HG03108 (cell line): ENCODE data around the gene STXBP5.
"Not testable (repeated sequence)": the region's sequence is repeated elsewhere in the genome, so short reads cannot be mapped to it uniquely, and the experiment has no call there.

Source experiments
- ATAC-seq: cut with Tn5 transposase; IDR thresholded peaks from one replicate; pipeline ENCODE4 v1.9.1; 2021; ENCODE audit warnings: moderate library complexity; ENCODE audit not compliant: unreplicated experiment

The STXBP5 gene

GRCh38 chr6:147366290-147366689 is 162.1 kb downstream of the STXBP5 start:
- ATAC-seq, result no peak

- no peak for ATAC-seq
Measured at GRCh38 chr6:147371325-147371724, 167.1 kb downstream of the STXBP5 start.

GRCh38 chr6:147372806-147373205 is 168.6 kb downstream of the STXBP5 start:
- no peak for ATAC-seq

- no peak for ATAC-seq
Measured at GRCh38 chr6:147378819-147379218, 174.6 kb downstream of the STXBP5 start.

DNA sequence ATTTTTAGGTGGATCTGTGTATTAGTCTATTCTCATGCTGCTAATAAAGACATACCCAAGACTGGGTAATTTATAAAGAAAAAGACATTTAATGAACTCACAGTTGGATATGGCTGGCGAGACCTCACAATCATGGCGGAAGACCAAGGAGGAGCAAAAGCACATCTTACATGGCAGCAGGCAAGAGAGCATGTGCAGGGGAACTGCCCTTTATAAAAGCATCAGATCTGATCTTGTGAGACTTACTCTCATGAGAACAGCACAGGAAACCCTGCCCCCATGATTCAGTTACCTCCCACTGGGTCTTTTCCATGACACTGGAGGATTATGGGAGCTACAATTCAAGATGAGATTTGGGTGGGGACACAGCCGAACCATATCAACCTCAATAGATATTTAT is 176.6 kb downstream of the STXBP5 start:
- ATAC-seq, result not testable (repeated sequence)

GRCh38 chr6:147381712-147382111 is 177.5 kb downstream of the STXBP5 start:
- ATAC-seq, result no peak

- no peak for ATAC-seq
Measured at GRCh38 chr6:147382945-147383554, 178.8 kb downstream of the STXBP5 start.

DNA sequence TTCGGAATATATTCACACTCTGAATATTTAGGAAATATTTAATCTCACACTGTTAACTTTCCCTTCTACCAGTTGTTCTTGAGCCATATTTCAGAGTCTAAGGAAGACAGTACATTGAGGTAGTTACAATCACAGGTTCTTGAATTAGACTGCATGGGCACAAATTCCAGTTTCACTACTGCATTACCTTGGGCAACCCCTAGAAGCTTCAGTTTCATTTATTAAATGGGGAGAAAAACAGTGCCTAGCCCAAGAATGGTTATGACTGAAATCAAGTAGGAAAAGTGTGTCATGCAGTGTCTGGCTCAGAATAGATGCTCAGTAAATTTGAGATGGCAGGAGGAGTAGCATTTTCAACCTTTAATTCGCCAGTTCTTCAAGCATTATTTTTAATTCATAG is 179.8 kb downstream of the STXBP5 start:
- ATAC-seq, result peak; percentile 42

DNA sequence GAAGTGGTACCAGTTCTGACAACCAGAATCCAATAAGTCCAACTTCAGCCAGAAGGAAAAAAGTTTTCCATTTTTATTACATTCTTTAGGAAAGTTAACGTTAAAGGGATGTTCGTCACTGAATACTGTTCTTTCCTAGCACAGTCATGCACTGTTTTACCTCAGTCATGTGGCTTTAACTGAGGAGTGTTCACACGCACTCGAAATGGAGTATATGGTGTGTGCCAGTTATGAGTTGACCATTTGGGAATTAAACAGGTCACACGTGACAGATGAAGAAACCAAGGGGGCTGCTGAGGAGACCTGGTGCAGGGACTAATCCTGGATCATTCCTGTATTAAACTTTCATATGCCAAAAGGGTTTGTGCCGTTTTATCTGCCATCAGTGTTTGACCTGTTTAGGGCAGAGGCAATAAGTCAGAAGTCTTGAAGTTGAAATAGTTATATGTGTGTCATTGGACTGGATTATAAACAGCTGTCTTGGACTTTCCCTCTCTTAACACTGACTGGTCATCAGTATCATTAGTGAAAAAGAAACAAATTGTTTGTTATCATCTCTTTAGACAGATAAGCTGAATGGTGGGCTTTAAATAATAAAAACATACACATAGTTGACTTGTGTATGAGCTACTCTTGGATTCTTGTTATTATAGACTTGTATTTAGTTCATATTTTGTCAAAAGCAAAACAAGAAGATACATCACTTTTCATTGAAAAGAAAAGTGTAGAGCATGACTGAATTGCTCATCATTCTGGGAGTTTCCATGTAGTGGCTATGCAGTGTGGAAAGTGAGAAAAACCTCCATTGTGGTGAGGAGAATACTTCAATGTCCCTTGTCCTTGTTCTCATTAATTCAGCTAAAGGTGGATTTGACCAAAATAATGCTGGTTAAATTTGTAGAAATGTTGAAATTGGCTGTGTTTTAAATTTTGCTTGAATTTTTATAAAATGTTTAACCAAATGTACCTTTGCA is 180.8 kb downstream of the STXBP5 start:
- no peak for ATAC-seq

- no peak for ATAC-seq
Measured at GRCh38 chr6:147389463-147389862, 185.2 kb downstream of the STXBP5 start.

DNA sequence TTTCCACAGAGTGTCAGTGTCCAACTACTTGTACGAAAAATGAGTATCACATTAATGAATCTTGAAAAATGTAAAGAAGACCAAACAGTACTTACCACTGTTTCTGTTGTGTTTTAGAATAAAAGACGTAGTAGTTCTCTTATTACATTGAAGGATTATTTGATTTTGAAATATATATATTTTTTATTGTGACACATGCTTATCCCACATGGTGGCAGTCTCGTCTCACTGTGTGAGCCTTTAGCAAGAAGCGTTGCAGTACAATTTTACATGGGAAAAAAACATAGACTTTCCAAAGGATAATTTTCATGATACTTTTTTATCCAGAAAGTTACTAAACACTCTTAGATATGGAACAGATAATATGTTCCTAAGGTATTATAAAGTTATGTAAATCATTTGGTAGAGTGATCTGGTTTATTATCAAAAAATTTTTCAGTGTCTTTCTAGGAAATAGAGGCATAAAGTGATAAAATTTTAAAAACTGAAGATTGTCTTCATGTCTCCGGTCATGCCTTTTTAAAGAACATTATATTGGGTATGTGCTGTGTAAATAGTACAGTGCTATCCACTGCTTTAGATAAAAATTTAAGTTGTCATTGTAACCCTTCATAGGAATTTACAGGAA is 186.8 kb downstream of the STXBP5 start:
- no peak for ATAC-seq

- ATAC-seq, result no peak
Measured at GRCh38 chr6:147392917-147393625, 188.9 kb downstream of the STXBP5 start.

DNA sequence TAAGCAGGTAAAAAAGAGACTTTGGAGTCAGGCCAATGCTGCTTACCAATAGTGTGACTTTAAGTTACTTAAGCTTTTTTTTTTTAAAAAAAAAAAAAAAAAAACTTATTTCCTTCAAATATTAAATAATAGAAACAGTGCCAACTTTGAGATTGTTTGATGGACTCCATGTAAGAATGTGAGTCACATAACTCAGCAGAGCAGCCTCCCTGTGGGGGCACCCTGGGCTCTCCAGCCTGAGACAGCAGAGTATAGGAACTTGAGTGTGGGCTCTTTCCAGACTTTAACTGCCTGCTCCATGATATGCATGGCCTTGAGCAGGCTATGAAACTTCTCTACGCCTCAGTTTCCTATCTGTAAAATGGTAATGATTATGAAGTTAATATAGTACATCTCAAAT is 190.9 kb downstream of the STXBP5 start:
- ATAC-seq, result no peak

DNA sequence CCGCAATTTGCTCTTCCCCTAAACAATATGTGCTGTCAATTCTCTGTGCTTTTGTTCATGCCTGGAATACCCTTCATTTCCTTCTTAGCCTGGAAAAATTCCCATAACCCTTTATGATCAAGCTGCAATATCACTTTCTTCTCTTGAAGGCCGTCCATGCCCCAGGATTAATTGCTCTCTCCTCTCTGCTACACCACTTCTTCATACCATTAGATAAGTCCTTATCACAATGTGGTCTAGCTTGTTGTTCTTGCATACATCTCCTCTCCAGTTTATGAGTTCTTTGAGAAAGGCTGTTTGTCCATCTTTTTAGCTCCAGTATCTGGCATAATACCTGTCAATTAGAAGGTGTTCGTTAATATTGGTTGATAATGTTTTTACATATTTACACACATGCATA is 193.1 kb downstream of the STXBP5 start:
- no peak for ATAC-seq

DNA sequence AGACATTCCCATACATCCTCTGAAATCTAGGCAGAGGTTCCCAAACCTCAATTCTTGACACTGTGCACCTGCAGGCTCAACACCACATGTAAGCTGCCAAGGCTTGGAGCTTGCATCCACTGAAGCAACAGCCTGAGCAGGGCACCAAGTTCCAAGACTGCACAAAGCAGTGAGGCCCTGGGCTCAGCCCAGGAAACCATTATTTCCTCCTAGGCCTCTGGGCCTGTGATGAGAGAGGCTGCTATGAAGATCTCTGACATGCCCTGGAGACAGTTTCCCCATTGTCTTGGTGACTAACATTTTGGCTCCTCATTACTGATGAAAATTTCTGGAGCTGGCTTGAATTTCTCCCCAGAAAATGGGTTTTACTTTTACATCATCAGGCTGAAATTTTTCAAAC is 196.8 kb downstream of the STXBP5 start:
- ATAC-seq, result no peak

DNA sequence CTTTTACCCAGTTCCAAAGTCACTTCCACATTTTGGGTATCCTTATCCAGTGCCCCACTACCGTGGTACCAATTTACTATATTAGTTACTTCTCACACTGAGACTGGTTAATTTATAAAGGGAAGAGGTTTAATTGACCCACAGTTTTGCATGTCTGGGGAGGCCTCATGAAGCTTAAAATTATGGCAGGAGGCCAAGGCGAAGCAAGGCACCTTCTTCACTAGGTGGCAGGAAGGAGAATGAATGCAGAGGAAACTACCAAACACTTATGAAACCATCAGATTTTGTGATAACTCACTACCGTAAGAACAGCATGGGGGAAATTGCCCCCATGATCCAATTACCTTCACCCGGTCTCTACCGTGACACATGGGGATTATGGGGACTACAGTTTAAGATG is 197.6 kb downstream of the STXBP5 start:
- no peak for ATAC-seq

DNA sequence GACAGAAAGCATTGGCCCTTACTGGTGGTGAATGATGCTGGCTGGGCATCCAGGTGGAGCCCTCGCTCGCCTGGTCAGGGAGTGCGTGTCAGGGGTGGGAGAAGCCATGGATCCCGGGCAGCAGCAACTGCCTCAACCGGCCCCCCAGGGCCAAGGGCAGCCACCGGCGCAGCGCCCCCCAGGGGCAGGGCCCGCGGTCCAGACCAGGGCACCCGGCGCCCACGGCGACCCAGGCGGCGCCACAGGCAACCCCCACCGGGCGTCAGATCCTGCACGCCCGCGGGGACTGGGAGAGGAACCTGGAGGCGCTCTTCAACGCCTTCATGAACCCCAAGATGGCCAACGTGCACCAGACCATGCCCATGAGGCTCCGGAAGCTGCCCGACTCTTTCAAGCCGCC is 202.6 kb downstream of the STXBP5 start:
- ATAC-seq, result no peak

DNA sequence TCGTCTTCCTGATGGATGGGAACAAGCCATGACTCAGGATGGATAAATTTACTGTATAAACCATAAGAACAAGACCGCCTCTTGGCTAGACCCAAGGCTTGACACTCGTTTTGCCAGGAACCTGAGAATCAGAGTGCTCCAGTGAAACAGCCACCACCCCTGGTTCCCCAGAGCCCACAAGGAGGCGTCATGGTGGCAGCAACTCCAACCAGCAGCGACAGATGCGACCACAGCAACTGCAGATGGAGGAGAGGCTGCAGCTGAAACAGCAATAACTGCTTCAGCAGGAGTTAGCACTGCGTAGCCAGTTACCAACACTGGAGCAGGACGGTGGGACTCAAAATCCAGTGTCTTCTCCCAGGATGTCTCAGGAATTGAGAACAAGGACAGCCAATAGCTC is 203.4 kb downstream of the STXBP5 start:
- ATAC-seq, result no peak

DNA sequence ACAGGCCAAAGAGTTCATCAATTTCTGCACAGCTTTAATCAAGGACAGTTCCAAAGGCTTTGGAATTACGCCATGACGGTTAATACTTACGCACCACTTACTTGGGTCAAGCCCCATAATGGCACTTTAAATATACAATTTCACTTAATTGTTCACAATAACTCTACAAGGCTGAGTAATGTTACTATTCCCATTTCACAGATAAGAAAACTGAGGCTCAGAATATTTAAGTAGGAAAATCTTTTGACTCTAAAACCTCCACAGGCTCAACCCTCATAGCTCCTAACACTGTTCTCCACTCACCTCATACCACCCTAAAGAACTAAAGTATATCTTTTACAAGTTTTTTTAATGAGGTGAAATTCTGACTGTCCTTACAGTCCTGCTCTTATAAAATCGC is 212.4 kb downstream of the STXBP5 start:
- ATAC-seq, result no peak

DNA sequence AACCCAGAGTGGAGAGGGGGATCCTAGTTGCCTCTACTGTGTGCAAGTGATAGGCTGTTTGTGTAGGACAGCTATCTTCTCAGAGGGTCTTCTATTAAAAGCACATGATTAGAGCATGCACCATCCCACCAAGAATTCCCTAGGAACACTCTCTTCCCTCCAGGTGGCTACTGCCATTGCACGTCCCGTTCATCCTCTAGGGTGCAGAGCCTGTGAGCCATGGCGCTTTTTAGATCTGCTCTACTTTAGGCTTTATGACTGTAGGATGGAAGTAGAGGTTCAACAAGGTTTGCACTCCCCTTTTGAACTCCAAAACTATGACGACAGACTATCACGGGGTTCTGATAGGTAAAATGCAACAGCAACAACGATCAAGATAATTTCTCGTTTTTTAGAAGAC is 213.7 kb downstream of the STXBP5 start:
- no peak for ATAC-seq

- no peak for ATAC-seq
Measured at GRCh38 chr6:147418523-147418922, 214.3 kb downstream of the STXBP5 start.
